Tibial nerve (tissue), 3 donors: ENCODE data around the gene FLII.

Source experiments
- CTCF ChIP-seq, 5 experiments: fragments of 200-600 bp in 3 of 5; fragments of 450-650 bp in 2 of 5; sonication (generic) in 3 of 5; IDR thresholded peaks; one replicate each; pipeline ENCODE4 v1.5.1; 2016 to 2019; ENCODE audit warnings: antibody characterized with exemption in 5 of 5, mild to moderate bottlenecking in 3 of 5, moderate library complexity in 2 of 5
- POLR2A ChIP-seq, 2 donors: fragments of 450-650 bp; IDR thresholded peaks; one replicate each; pipeline ENCODE4 v1.6.1; 2017; ENCODE audit warnings: antibody characterized with exemption in 2 of 2, mild to moderate bottlenecking in 2 of 2, moderate library complexity in 2 of 2

GRCh38 chr17:18231164-18231563 lies 27.4 kb downstream of the FLII start:
- TF ChIP-seq CTCF (IDR thresholded peaks at IDR 0.05) = no peak
- no peak for TF ChIP-seq POLR2A (IDR thresholded peaks at IDR 0.05)
